Neural crest cell (in vitro differentiated cells): ENCODE data around the gene MAP3K20. TPM values are rescaled to one million over a fixed set of nuclear protein-coding genes. Genes with fewer than 3 reads are reported as not detected.

Experiments used
- DNase-seq: peaks from one replicate; pipeline ENCODE4 v3.0.0; 2021; ENCODE audit warnings: low read depth, mixed read lengths, low spot score
- H3K27ac Mint-ChIP-seq: one replicate; pipeline ENCODE4 v1.8.0; 2021; ENCODE audit warnings: mild to moderate bottlenecking, mixed read lengths; ENCODE audit not compliant: unreplicated experiment
- H3K27me3 Mint-ChIP-seq: 2 replicates; pipeline ENCODE4 v1.8.0; 2021; ENCODE audit warnings: low read depth, mild to moderate bottlenecking, mixed read lengths
- H3K36me3 Mint-ChIP-seq: 2 replicates; pipeline ENCODE4 v1.8.0; 2021; ENCODE audit warnings: low read depth, mild to moderate bottlenecking, mixed read lengths
- H3K4me1 Mint-ChIP-seq: 2 replicates; pipeline ENCODE4 v1.8.0; 2021; ENCODE audit warnings: mixed read lengths
- H3K4me3 Mint-ChIP-seq: one replicate; pipeline ENCODE4 v1.8.0; 2021; ENCODE audit warnings: mild to moderate bottlenecking, mixed read lengths
- H3K9me3 Mint-ChIP-seq: 2 replicates; pipeline ENCODE4 v1.8.0; 2021; ENCODE audit warnings: mixed read lengths
- total RNA-seq: library from RNA; stranded (reverse); gene quantifications from 2 replicates; pipeline ENCODE4 v1.2.1, GENCODE V29; 2021
- TF ChIP-seq, protein P1 (sequence below): fragments of 200-600 bp; sonication (generic); conservative IDR thresholded peaks from 2 replicates; pipeline ENCODE4 v1.5.0; 2021; ENCODE audit warnings: antibody characterized with exemption, mild to moderate bottlenecking

MAP3K20 gene
- total RNA-seq, 1 donor from 2014 or later: 27.6 TPM

DNA sequence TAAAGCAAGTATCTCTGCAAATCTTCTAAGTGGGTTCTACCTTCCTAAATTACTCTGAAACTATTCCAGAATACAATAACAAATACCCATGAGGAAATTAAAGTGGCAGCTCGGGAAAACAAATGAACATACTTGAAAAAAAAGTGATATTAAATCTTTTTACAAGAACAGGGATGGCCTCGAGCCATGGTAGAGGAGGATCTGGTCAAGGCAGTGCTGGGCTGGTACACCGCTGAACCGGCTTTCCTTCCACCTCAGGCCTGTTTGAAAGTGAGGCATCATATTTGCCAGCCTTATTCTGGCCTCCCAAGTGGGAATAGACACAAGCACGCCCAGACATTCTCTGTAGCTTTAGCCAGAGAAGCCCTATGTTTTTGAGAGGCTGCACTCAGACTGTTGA is 154.5 kb downstream of the MAP3K20 start:
- Mint-ChIP-seq H3K4me1 (peaks cover 16% of the 10 kb centered on the region), H3K27me3 (no peaks in the 10 kb centered on the region), H3K27ac (no peak overlapping the region), H3K4me3 (no peak overlapping the region), H3K9me3 (no peaks in the 10 kb centered on the region), H3K36me3 (peaks cover 16% of the 10 kb centered on the region)
- TF ChIP-seq, protein P1, sequence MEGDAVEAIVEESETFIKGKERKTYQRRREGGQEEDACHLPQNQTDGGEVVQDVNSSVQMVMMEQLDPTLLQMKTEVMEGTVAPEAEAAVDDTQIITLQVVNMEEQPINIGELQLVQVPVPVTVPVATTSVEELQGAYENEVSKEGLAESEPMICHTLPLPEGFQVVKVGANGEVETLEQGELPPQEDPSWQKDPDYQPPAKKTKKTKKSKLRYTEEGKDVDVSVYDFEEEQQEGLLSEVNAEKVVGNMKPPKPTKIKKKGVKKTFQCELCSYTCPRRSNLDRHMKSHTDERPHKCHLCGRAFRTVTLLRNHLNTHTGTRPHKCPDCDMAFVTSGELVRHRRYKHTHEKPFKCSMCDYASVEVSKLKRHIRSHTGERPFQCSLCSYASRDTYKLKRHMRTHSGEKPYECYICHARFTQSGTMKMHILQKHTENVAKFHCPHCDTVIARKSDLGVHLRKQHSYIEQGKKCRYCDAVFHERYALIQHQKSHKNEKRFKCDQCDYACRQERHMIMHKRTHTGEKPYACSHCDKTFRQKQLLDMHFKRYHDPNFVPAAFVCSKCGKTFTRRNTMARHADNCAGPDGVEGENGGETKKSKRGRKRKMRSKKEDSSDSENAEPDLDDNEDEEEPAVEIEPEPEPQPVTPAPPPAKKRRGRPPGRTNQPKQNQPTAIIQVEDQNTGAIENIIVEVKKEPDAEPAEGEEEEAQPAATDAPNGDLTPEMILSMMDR: no peak
- DNase-seq: no peak

DNA sequence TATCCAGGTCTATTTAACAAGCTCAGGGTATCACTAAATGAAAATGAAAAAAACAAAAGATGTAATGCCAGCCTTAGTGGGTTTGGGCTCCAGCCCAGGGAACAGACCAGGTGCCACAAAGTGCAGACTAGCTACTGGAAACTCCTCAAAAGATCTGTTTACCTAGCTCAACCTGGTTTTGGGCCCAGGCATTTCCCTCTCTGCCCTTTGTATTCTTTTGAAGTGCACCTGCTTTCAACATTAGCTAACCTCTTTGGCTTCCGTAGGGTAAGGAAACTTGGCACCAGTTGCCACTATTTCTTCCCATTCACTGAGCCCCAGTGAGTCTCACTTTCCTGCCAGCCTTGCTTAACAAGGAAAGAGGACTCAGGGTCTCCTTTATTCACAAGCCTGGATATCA is 155.4 kb downstream of the MAP3K20 start:
- Mint-ChIP-seq H3K9me3 (no peaks in the 10 kb centered on the region), H3K27ac (no peak overlapping the region), H3K27me3 (no peaks in the 10 kb centered on the region), H3K4me3 (no peak overlapping the region), H3K4me1 (peaks cover 21% of the 10 kb centered on the region), H3K36me3 (peaks cover 16% of the 10 kb centered on the region)
- no peak for DNase-seq
- TF ChIP-seq, protein P1: no peak

DNA sequence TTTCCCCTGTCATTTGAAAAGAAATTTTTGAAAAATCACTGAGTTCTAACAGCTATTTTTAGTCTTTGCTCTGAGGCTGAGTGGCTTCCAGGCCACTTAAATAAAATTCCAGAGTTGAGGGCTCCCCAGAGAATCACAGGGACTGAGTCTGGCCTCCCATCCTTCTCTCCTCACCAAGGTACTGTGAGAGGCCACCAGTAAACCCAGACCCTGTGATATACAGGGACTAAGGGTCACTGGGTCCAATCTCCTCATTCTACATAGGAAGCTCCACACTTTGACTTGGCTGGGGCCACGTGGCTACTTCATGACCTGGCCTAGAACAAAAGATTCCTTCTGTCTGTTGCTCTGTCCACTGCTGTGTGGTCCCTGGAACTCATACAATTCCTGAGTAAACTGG is 155.8 kb downstream of the MAP3K20 start:
- no peak for DNase-seq
- Mint-ChIP-seq H3K4me3 (no peak overlapping the region), H3K27ac (peak overlapping the region; percentile 39), H3K4me1 (peaks cover 18% of the 10 kb centered on the region), H3K9me3 (no peaks in the 10 kb centered on the region), H3K36me3 (peaks cover 16% of the 10 kb centered on the region), H3K27me3 (no peaks in the 10 kb centered on the region)
- TF ChIP-seq, protein P1: no peak

DNA sequence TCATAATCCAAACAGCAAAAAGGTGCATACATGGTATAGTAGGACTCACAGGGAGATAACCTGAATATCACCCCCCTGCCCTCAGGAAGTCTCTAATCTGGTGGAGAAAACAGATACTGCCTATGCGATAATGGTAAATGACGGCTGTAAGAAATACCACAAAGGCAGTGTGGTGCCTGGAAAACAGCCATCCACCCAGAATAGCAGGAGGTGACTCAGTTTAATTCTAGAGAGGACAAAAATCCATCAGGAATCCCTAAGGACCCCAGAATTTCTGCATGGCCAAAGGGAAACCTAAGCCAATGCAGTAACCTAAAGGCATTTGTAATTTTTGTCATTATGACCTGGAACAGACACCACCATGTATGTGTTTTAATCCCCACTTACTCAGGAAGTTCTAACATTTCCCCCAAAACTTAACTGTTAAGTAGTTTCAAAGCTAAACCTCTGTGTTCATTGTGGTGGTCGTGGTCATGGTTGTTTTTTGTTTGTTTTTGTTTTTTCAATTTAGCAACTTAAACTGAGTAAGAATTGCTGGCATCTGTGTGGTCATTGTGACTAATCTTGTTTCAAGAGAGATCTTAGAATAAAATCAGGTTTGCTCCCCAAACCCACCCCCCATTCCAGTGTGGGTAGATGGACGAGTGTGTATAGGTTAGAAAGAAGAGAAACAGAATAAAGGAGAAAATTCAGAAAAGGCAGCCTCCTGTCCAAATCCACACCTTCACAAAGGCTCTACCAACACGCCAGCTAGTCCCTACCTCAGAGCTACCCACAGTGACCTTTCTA is 157.5 kb downstream of the MAP3K20 start:
- H3K27me3 Mint-ChIP-seq: no peaks in the 10 kb centered on the region
- H3K4me3 Mint-ChIP-seq: no peak overlapping the region
- peaks cover 9% of the 10 kb centered on the region for H3K4me1 Mint-ChIP-seq
- H3K27ac Mint-ChIP-seq: no peak overlapping the region
- no peak for DNase-seq
- H3K36me3 Mint-ChIP-seq: peaks cover 16% of the 10 kb centered on the region
- TF ChIP-seq, protein P1: no peak
- no peaks in the 10 kb centered on the region for H3K9me3 Mint-ChIP-seq

DNA sequence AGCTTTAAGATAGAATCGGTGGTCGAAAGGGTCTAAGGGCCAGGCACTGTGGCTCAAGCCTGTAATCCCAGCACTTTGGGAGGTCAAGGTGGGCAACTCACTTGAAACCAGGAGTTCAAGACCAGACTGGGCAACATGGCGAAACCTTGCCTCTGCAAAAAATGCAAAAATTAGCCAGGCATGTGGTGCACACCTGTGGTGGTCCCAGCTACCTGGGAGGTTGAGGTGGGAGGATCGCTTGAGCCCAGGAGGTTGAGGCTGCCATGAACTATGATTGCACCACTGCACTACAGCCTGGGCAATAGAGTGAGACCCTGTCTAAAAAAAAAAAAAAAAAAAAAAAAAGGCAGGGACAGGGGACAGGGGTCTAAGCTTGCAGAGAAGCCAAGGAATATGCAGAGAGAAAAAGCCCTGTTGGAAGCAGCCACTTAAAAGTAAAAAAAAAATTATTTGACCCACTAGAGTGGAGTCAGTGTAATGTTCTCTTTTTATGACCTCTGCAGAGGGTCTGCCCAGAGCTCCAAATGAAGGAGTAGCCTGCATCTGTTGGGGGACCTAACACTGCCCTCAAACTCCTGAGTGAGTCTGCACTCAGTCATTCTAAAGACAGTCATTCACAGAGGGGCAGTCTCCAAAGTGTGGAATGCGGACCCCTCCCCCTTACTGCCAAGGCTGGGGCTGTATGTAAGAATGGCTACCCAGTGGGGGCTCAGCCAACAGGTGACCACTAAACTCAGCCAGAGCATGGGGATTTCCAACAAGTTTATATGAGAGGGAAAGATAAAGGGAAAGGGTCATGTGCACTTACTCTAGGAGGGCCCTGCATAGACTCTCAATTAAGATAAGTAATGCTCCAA is 160.5 kb downstream of the MAP3K20 start:
- Mint-ChIP-seq H3K27ac (no peak overlapping the region), H3K27me3 (no peaks in the 10 kb centered on the region), H3K9me3 (no peaks in the 10 kb centered on the region), H3K4me1 (peaks cover 9% of the 10 kb centered on the region), H3K4me3 (no peak overlapping the region), H3K36me3 (peaks cover 19% of the 10 kb centered on the region)
- DNase-seq: no peak
- TF ChIP-seq, protein P1: no peak
